Large intestine (tissue), 3 donors: ENCODE results near the gene POLR1A. TPM values are rescaled to one million over a fixed set of nuclear protein-coding genes. Genes with fewer than 3 reads are reported as not detected.

Experiments used
- DNase-seq, 2 donors: peaks; one replicate each; pipeline versions ENCODE4 v3.0.0 to v3.0.0-alpha.2; 2013
- H3K27ac ChIP-seq: one replicate; pipeline ENCODE4 v1.5.1; 2013; ENCODE audit warnings: low read length
- H3K27me3 ChIP-seq: 2 replicates; pipeline ENCODE4 v1.6.1; 2013; ENCODE audit warnings: low read length; ENCODE audit not compliant: control insufficient read depth, insufficient read depth
- H3K36me3 ChIP-seq: 2 replicates; pipeline ENCODE4 v1.6.1; 2013; ENCODE audit warnings: low read length; ENCODE audit not compliant: control insufficient read depth, insufficient read depth
- H3K4me1 ChIP-seq: one replicate; pipeline ENCODE4 v1.6.1; 2013; ENCODE audit warnings: low read length; ENCODE audit not compliant: control insufficient read depth, insufficient read depth
- H3K4me3 ChIP-seq: one replicate; pipeline ENCODE4 v1.5.1; 2013; ENCODE audit warnings: low read length
- H3K9me3 ChIP-seq: one replicate; pipeline ENCODE4 v1.6.1; 2013; ENCODE audit warnings: mild to moderate bottlenecking, low read depth, low read length, moderate library complexity; ENCODE audit not compliant: control insufficient read depth
- WGBS: methylation state at CpG from one replicate; pipeline ENCODE4 v1.1.5; 2013; ENCODE audit warnings: low lambda C conversion rate; ENCODE audit not compliant: insufficient coverage; 5-methylcytosine and 5-hydroxymethylcytosine counted together
- polyA plus RNA-seq: library from polyadenylated mRNA; unstranded; fragments of 120-200 nt; gene quantifications from one replicate; pipeline ENCODE4 v1.2.1, GENCODE V29; 2013

POLR1A gene
- polyA plus RNA-seq, 1 donor, result 13.6 TPM

- H3K9me3 ChIP-seq, result no peaks in the 10 kb centered on the region
- no CpG with 5 or more reads among the region's 8 CpGs for WGBS
- no peak overlapping the region for H3K27ac ChIP-seq
- no peak for DNase-seq
- peaks cover 6% of the 10 kb centered on the region for H3K4me1 ChIP-seq
- no peaks in the 10 kb centered on the region for H3K36me3 ChIP-seq
- H3K27me3 ChIP-seq, result no peaks in the 10 kb centered on the region
- H3K4me3 ChIP-seq, result no peak overlapping the region
These were observed 115.6 kb downstream of the POLR1A start for GRCh38 chr2:85990084-85990483.

DNA sequence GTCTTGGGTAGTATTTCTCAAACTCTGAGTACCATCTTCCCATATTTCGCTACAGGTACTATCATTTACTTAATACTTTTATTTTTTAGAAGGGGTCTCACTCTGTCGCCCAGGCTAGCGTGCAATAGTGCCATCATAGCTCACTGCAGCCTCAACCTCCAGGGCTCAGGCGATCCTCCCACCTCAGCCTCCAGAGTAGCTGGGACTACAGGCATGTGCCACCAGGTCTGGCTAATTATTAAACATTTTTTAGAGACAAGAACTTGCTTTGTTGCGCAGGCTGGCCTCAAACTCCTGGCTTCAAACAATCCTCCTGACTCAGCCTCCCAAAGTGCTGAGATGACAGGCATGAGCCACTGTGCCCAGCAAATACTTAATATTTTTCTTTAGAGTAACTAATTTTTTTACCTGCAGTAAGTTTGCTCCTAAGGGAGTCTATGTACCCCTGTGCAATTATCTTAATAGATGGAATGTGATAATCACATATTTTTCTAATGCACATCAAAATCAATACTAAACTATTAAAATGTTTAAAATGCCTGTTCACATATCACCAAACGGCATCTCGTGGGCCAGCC, 116.3 kb downstream of the POLR1A start:
- H3K9me3 ChIP-seq, result no peaks in the 10 kb centered on the region
- H3K36me3 ChIP-seq, result no peaks in the 10 kb centered on the region
- H3K4me3 ChIP-seq, result no peak overlapping the region
- no peaks in the 10 kb centered on the region for H3K27me3 ChIP-seq
- no peak for DNase-seq
- peaks cover 2% of the 10 kb centered on the region for H3K4me1 ChIP-seq
- WGBS, result no CpG with 5 or more reads among the region's 7 CpGs
- no peak overlapping the region for H3K27ac ChIP-seq

DNA sequence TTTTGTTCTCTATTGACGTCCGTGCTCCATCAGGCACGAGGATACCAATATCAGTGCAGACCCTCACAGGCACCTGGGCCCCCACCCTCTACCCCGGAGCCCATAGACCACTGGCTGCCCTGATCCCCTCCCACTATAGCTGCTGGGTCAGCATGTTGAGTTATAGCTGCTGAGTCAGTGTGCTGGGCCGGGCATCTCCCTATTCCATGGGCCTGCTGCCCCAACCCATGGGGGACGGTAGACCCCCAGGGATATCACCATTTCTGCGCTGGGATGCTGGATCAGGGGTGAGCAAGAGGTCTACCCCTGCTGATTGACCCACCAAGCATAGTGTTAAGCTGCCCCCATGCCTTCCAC, 116.8 kb downstream of the POLR1A start:
- WGBS, result no CpG with 5 or more reads among the region's 7 CpGs
- Histone ChIP-seq H3K27ac (no peak overlapping the region), H3K27me3 (no peaks in the 10 kb centered on the region), H3K4me1 (no peaks in the 10 kb centered on the region), H3K9me3 (no peaks in the 10 kb centered on the region), H3K4me3 (no peak overlapping the region), H3K36me3 (no peaks in the 10 kb centered on the region)
- no peak for DNase-seq

GRCh38 chr2:85988175-85988913, 117.3 kb downstream of the POLR1A start:
- WGBS, result no CpG with 5 or more reads among the region's 10 CpGs
- no peaks in the 10 kb centered on the region for H3K36me3 ChIP-seq
- H3K4me3 ChIP-seq, result no peak overlapping the region
- DNase-seq, result no peak
- H3K27ac ChIP-seq, result no peak overlapping the region
- H3K4me1 ChIP-seq, result no peaks in the 10 kb centered on the region
- H3K9me3 ChIP-seq, result no peaks in the 10 kb centered on the region
- no peaks in the 10 kb centered on the region for H3K27me3 ChIP-seq

GRCh38 chr2:85987266-85988174, 118.2 kb downstream of the POLR1A start:
- Histone ChIP-seq H3K9me3 (no peaks in the 10 kb centered on the region), H3K4me1 (no peaks in the 10 kb centered on the region), H3K36me3 (no peaks in the 10 kb centered on the region), H3K4me3 (no peak overlapping the region), H3K27me3 (no peaks in the 10 kb centered on the region), H3K27ac (no peak overlapping the region)
- DNase-seq, result no peak
- no CpG with 5 or more reads among the region's 6 CpGs for WGBS

DNA sequence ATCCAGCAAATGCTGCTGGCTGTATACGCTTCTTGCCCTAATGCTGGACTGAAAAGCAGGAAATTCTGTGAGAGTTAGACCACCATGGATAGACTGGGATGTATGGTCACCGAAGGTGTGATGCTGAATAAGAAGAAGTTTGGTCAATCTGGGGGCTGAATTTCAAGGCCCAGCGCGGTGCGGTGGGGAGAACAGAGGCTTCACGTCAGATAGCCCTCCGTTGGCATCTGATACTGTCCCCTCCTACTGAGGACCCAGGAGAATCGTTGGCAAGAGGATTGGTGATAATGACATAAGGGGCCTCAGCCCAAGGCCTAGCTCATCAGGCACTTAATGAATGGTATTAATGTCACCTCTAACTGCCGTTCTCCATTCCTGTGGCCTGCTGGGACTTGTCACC, 119.6 kb downstream of the POLR1A start:
- Histone ChIP-seq H3K36me3 (no peaks in the 10 kb centered on the region), H3K27ac (no peak overlapping the region), H3K27me3 (no peaks in the 10 kb centered on the region), H3K4me3 (no peak overlapping the region), H3K9me3 (no peaks in the 10 kb centered on the region), H3K4me1 (no peaks in the 10 kb centered on the region)
- no peak for DNase-seq
- no CpG with 5 or more reads among the region's 9 CpGs for WGBS

- no CpG with 5 or more reads among the region's 2 CpGs for WGBS
- Histone ChIP-seq H3K27me3 (no peaks in the 10 kb centered on the region), H3K36me3 (no peaks in the 10 kb centered on the region), H3K27ac (no peak overlapping the region), H3K9me3 (no peaks in the 10 kb centered on the region), H3K4me1 (no peaks in the 10 kb centered on the region), H3K4me3 (no peak overlapping the region)
- DNase-seq, result no peak
These were observed 120.9 kb downstream of the POLR1A start for GRCh38 chr2:85984788-85985187.

GRCh38 chr2:85983766-85984165, 121.9 kb downstream of the POLR1A start:
- no peaks in the 10 kb centered on the region for H3K4me1 ChIP-seq
- WGBS, result 83% methylated on average over 1 of the region's 6 CpGs
- no peak overlapping the region for H3K4me3 ChIP-seq
- H3K27me3 ChIP-seq, result no peaks in the 10 kb centered on the region
- no peak overlapping the region for H3K27ac ChIP-seq
- H3K9me3 ChIP-seq, result no peaks in the 10 kb centered on the region
- no peak for DNase-seq
- no peaks in the 10 kb centered on the region for H3K36me3 ChIP-seq

DNA sequence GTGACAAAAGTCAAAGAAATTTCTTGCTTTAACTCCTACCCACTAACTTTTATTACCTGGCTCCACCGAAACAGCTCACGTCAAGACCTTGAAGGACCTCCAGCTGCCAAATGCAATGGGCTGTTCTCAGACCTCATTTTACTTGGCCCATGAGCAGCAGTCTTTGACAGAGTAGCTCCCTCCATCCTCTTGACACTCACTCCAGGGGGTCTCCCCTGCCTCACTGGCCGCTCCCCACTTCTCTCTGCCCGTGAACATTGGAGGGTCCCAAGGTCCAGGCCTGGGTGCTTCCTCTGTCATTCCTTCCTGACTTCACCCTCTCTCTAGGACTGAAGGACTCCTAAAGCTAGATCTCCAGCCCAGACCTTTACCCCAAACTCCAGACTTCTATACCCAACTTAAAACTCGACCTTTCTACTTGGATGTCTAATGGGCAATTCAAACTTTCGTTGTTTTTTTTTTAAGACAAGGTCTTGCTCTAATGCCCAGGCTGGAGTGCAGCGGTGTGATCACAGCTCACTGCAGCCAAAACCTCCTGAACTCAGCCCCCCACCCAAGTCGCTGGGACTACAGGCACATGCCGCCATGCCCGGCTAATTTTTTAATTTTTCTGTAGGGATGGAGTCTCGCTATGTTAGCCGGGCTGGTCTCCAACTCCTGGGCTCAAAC, 124.0 kb downstream of the POLR1A start:
- no peaks in the 10 kb centered on the region for H3K4me1 ChIP-seq
- H3K27ac ChIP-seq, result no peak overlapping the region
- H3K4me3 ChIP-seq, result no peak overlapping the region
- H3K36me3 ChIP-seq, result no peaks in the 10 kb centered on the region
- 100% methylated on average over 1 of the region's 12 CpGs for WGBS
- no peak for DNase-seq
- no peaks in the 10 kb centered on the region for H3K9me3 ChIP-seq
- no peaks in the 10 kb centered on the region for H3K27me3 ChIP-seq
